Activated naive CD4-positive, alpha-beta T cell treated with anti-CD3 and anti-CD28 coated beads, Interleukin-2, amount 50 U/mL, for 24 hours (primary cell): ENCODE results near the gene TRIM32.
A peak's percentile ranks its signal among the peaks of the same experiment; 100 is the strongest.

ENCODE experiments used
- H3K27ac Mint-ChIP-seq: one replicate; pipeline ENCODE4 v1.8.0; 2021; ENCODE audit warnings: mild to moderate bottlenecking, mixed read lengths
- H3K27me3 Mint-ChIP-seq: one replicate; pipeline ENCODE4 v1.8.0; 2021; ENCODE audit warnings: mixed read lengths
- H3K36me3 Mint-ChIP-seq: one replicate; pipeline ENCODE4 v1.8.0; 2021; ENCODE audit warnings: mixed read lengths
- H3K4me1 Mint-ChIP-seq: one replicate; pipeline ENCODE4 v1.8.0; 2021; ENCODE audit warnings: mixed read lengths
- H3K4me3 Mint-ChIP-seq: one replicate; pipeline ENCODE4 v1.8.0; 2021; ENCODE audit warnings: mild to moderate bottlenecking, mixed read lengths
- H3K9me3 Mint-ChIP-seq: one replicate; pipeline ENCODE4 v1.8.0; 2021; ENCODE audit warnings: mixed read lengths

The TRIM32 gene, protein sequence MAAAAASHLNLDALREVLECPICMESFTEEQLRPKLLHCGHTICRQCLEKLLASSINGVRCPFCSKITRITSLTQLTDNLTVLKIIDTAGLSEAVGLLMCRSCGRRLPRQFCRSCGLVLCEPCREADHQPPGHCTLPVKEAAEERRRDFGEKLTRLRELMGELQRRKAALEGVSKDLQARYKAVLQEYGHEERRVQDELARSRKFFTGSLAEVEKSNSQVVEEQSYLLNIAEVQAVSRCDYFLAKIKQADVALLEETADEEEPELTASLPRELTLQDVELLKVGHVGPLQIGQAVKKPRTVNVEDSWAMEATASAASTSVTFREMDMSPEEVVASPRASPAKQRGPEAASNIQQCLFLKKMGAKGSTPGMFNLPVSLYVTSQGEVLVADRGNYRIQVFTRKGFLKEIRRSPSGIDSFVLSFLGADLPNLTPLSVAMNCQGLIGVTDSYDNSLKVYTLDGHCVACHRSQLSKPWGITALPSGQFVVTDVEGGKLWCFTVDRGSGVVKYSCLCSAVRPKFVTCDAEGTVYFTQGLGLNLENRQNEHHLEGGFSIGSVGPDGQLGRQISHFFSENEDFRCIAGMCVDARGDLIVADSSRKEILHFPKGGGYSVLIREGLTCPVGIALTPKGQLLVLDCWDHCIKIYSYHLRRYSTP

DNA sequence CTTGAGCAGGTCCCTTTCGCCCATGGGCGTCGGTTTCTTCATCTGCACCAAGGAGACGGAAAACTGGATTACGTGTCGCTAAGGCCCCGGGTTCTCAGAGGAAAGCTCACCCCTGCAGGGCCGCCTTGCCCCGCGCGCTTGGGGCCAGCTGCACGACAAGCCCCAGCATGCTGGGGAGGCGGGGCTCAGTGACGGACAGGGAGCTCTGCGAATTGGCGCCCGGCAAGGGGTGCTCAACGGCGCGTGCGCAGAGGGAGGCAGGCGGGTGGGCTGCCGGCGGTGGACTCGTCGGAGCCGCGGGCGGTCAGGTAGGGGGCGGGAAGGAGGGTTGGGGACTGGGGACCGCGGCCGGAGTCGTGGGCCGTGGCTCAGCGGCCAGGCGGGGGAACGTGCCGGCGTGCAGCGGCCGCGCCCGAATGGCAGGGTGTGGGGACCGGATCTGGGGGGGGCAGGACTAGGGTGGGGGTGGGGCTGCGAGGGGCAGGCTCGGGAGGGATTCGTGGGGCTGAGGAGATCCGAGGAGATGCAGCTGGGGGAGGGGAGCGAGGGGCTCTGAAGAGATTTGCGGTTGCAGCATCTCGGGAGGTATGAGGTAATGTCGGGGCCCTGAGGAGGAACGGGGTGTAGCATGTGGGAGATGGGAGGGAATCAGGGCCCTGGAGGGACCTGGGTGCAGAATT, at the start of gene TRIM32:
TRIM32 (plus strand) TSS at position 232 of the 680 bp plus-strand sequence. CDS start 10,438 bp downstream, outside the sequence.
- Mint-ChIP-seq H3K27me3 (no peaks in the 10 kb centered on the region), H3K36me3 (no peaks in the 10 kb centered on the region), H3K4me1 (peaks cover 71% of the 10 kb centered on the region), H3K9me3 (no peaks in the 10 kb centered on the region), H3K27ac (peak within 1 kb of the TSS; percentile 93), H3K4me3 (peak within 1 kb of the TSS; percentile 92)

DNA sequence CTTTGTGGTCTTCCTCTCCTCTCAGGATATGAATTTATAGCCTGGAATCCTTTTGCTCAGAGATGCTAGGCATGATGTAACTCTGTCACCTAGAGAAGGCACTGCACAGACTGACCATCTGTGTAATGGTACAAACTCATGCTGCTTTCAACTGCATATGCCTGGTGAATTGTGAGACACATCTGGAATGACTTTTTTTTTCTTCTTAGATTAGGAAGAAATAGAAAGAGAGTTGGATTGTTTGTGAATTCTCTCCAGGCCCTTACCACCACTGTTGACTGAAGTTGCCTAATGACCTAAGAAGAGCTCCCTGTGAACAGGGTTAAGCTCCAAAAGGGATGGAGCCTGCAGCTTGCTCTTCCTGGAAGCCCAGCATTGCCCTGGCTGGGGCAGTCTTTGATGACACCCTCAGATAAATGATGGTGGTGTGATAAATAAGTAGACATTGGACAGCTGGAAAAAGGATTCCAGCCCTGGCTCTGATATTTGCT, 47.8 kb upstream of the TRIM32 start:
- H3K27me3 Mint-ChIP-seq = no peaks in the 10 kb centered on the region
- no peaks in the 10 kb centered on the region for H3K4me1 Mint-ChIP-seq
- no peak overlapping the region for H3K27ac Mint-ChIP-seq
- no peak overlapping the region for H3K4me3 Mint-ChIP-seq
- peaks cover 13% of the 10 kb centered on the region for H3K36me3 Mint-ChIP-seq
- no peaks in the 10 kb centered on the region for H3K9me3 Mint-ChIP-seq

DNA sequence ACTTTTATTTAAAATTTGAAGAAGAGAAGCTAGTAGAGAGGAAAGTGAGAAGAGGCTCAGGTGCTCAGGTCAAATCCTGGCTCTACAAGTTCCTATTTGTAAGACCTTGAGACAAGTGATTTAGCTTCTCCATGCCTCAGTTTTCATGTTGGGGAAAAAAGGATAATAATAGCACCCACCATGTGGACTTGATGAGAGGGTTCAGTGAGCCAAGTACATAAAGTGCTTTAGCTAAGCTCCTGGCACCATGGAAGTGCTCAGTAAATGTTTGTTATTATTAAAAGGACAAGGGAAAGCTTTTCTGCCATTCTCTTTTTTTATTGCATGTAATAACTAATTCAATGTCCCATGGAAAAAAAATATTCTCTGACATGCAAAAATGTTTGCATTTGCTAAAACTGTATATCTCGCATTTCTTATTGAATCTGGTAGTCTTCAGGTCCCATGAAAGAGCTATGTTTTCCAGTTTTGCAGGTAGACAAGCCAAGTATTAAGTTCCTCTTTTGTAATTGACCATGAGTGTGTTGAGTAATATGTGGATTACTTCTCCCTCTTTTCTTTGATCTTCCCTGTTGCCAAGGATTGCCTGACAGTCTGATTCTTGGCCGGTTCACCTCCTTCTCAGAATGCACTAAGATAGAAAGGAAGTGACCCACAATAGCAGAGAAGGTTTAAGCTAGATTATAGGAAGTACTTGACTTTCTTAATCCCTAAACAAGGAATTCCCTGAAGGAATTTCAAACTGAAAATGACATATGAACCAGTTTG, 45.6 kb upstream of the TRIM32 start:
- H3K36me3 Mint-ChIP-seq = peaks cover 11% of the 10 kb centered on the region
- no peaks in the 10 kb centered on the region for H3K9me3 Mint-ChIP-seq
- no peak overlapping the region for H3K27ac Mint-ChIP-seq
- no peaks in the 10 kb centered on the region for H3K27me3 Mint-ChIP-seq
- H3K4me1 Mint-ChIP-seq = no peaks in the 10 kb centered on the region
- no peak overlapping the region for H3K4me3 Mint-ChIP-seq

DNA sequence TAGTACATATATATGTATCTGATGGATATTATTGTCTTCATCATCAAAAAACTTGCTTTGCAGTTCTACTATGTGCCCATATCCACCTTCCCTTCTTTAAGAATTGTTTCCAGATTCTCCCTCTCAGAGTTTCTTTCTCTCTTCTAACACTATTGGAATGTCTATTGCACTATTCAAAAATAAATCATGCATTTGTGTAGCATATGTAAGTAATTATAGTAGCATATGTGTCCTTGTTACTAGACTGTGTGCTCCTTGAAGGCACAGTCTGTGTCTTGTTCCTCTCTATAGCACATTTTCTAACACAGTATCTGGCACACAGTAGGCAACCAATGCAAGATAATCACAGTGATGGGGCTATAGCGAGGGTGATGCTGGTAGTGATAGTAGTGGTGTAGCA, 43.4 kb upstream of the TRIM32 start:
- Mint-ChIP-seq H3K4me3 (no peak overlapping the region), H3K27ac (no peak overlapping the region), H3K4me1 (no peaks in the 10 kb centered on the region), H3K27me3 (no peaks in the 10 kb centered on the region), H3K9me3 (no peaks in the 10 kb centered on the region), H3K36me3 (peaks cover 13% of the 10 kb centered on the region)

DNA sequence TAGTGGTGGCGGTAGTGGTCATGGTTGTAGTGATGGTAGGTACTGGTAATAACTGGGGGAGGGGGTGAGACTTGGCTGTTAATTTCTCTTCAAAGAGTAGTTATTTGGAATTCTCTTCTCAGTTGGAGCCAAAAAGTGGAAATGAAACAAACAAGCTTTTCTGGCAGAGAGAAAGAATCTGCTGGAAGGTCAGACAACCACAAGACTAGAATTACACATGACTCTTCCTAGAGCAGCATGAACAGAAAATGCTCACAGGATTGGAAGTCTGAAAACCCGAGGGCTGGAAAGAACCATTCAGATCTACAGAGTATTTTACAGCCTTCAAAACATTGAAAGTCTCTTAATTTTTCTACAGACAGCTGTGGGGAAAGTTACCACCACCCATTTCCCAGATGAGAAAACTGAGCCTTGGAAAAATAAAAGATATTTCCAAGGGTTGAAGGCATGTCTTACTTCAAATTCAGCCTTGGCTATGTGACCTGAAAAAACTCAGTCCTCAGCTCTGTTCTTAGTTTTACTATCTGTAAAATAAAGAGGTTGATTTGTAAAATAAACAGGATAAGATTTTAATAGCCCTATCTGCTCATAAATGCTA, 42.9 kb upstream of the TRIM32 start:
- peaks cover 13% of the 10 kb centered on the region for H3K36me3 Mint-ChIP-seq
- no peaks in the 10 kb centered on the region for H3K27me3 Mint-ChIP-seq
- H3K4me3 Mint-ChIP-seq = no peak overlapping the region
- no peaks in the 10 kb centered on the region for H3K9me3 Mint-ChIP-seq
- H3K27ac Mint-ChIP-seq = no peak overlapping the region
- no peaks in the 10 kb centered on the region for H3K4me1 Mint-ChIP-seq

DNA sequence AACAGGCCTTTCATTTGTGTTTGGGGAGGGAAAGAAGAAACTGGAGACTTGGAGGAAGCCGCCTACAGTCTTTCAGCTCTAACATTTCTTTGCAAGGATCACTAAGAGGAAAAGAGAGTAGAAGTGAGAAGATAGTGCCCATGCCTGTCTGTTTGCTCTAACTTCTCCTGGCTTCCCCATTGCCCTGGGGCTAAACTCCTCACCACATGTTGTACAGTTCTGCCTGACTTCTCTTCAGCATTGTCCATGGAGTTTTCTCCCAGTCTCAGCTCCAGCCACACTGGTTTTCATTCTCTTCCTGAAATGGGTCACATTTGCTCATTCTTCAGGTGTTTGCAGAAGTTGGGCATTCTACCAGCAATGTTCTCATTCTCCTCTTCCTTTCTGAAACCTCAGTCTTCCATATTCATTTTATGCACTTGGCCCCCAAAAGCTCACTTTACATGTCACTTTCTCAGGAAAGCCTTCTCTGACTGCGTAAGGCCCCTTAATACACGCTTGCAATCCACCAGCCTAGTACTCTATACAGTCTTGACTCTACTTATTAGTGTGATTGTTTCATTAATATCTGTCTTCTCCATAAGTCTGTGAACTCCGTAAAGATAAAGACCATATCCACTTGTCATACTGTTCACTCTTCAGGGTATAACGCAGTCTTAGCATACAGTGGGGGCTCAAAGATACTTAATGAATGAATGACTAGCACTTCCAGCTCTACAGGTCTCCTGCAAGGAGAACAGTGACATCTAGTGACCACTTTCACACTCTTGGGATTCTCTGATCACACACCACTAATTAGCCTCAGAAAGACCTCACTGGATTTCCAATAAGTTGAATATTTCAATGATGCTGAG, 40.2 kb upstream of the TRIM32 start:
- H3K4me1 Mint-ChIP-seq = no peaks in the 10 kb centered on the region
- H3K27ac Mint-ChIP-seq = no peak overlapping the region
- H3K36me3 Mint-ChIP-seq = peaks cover 18% of the 10 kb centered on the region
- H3K4me3 Mint-ChIP-seq = no peak overlapping the region
- no peaks in the 10 kb centered on the region for H3K9me3 Mint-ChIP-seq
- H3K27me3 Mint-ChIP-seq = no peaks in the 10 kb centered on the region

DNA sequence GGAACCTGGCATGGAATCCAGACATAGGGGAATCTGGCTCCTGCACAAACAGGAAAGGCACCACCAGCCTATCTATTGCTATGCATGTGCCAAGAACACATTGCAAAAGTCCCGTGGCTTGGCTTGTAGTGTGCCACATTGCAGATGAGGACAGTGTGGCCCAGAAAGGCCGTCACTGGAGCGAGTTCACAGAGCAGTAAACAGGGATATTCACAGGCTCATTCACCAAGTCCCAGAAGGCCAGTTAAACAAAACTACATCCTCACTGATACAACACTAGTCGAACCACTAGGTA, 39.6 kb upstream of the TRIM32 start:
- Mint-ChIP-seq H3K27me3 (no peaks in the 10 kb centered on the region), H3K9me3 (no peaks in the 10 kb centered on the region), H3K36me3 (peaks cover 18% of the 10 kb centered on the region), H3K4me1 (no peaks in the 10 kb centered on the region), H3K4me3 (no peak overlapping the region), H3K27ac (no peak overlapping the region)

DNA sequence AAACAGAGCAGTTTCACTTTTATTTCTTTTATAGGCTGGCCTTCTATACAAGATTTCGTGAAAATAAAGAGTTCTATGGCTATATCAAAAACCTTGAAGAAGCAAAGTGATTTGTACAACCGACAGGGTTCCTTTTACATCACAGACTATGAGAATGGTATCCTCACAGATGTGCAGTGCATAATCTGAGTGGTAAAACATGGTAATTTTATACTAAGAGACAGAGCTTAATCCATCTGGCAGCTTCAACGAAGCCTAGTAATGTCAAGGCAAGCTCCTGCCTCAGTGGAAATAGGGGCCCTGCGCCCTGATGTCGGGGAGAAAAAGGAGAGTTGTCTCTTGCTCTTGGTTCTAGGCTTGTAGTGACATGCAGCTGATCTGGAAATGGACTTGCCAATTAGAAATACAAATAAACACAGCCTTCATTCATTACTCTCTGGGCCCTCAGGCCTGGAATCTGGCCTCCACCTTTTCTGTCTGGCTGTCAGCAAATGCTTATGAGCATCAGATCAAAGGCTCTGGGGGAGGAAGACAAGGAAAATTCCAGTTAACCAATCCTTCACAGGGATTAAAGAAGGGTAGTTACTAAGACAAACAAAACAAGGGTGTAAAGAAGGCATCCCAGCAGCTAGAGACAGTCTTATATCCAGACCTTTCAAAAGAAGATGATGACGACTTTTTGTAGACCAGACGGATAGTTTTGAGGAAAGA, 33.6 kb upstream of the TRIM32 start:
- Mint-ChIP-seq H3K9me3 (no peaks in the 10 kb centered on the region), H3K27ac (no peak overlapping the region), H3K4me3 (no peak overlapping the region), H3K27me3 (no peaks in the 10 kb centered on the region), H3K36me3 (peaks cover 9% of the 10 kb centered on the region), H3K4me1 (no peaks in the 10 kb centered on the region)

DNA sequence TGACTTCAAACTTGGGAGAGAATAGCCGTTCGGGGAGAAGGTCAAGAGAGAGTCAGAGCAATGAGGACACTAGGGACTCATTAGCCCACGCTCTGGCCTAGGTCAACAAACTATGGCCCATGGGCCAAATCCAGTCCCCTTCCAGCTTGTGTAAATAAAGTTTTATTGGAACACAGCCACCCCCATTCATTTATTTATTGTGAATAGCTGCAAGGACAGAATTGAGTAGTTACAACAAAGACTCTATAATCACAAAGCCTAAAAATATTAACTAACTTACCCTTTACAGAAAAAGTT, 33.1 kb upstream of the TRIM32 start:
- no peak overlapping the region for H3K27ac Mint-ChIP-seq
- H3K4me1 Mint-ChIP-seq = no peaks in the 10 kb centered on the region
- H3K4me3 Mint-ChIP-seq = no peak overlapping the region
- H3K9me3 Mint-ChIP-seq = no peaks in the 10 kb centered on the region
- no peaks in the 10 kb centered on the region for H3K27me3 Mint-ChIP-seq
- H3K36me3 Mint-ChIP-seq = peaks cover 9% of the 10 kb centered on the region

DNA sequence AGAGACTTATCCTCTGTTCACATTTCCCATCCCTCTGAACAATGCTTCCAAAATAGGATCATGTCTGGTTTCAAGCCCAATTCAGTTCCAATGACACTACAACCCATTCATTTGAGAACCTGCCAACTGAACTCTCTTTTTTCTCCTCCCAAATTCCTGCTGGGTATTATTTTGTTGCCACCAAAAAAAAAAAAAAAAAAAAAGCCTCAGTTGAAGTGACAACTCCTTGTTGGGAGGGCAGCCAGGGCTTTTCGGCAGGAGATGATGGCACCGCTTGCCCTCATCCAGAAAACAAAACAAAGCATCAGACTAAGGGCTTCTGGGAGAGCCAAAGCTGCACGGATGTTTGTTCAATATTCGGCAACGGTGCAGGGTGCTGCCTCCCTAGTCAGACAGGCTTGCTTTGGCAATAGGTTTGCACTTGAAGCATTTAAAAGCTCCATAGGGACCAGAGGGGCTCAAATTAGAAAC, 30.6 kb upstream of the TRIM32 start:
- Mint-ChIP-seq H3K9me3 (no peaks in the 10 kb centered on the region), H3K27ac (no peak overlapping the region), H3K36me3 (peaks cover 2% of the 10 kb centered on the region), H3K4me3 (no peak overlapping the region), H3K27me3 (no peaks in the 10 kb centered on the region), H3K4me1 (no peaks in the 10 kb centered on the region)

DNA sequence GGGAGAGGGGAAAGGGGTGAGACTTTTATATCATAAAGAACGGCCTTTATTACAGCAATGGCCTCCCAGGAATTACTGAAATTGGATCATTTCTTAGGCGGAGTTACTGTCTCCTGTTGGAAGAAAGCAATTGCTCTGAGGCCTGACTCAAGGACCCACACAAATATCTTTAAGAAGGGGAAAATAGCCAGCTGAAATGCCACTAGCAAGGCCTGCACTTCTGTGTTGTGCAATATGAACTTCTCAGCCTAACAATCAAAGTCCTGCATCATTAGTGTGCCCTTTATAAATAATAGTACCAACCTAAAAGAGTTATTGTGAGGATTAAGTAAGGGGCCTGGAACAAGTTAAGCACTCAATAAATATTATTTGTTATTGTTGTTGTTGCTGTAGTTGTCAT, 30.1 kb upstream of the TRIM32 start:
- Mint-ChIP-seq H3K9me3 (no peaks in the 10 kb centered on the region), H3K4me1 (no peaks in the 10 kb centered on the region), H3K4me3 (no peak overlapping the region), H3K27me3 (no peaks in the 10 kb centered on the region), H3K27ac (no peak overlapping the region), H3K36me3 (no peaks in the 10 kb centered on the region)

DNA sequence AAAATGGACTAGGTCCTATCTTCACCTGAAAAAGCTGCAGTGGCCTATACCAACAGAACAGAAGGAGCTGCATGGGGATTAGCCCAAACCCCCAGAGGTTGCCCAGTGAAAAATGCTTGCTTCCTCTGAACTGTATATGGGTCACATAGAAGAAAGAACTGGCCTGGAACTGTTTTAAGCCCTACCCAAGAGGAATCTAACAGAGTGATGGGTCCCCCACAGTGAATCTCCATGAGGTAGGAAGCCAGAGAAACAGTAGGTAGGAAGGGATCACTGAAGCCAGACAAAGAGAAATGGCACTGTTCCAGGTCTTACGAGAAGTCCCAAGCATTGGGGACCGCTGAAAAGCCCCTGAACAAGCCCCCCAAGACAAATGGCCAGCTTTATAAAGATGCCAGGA, 28.8 kb upstream of the TRIM32 start:
- H3K9me3 Mint-ChIP-seq = no peaks in the 10 kb centered on the region
- H3K27ac Mint-ChIP-seq = no peak overlapping the region
- H3K36me3 Mint-ChIP-seq = no peaks in the 10 kb centered on the region
- H3K27me3 Mint-ChIP-seq = no peaks in the 10 kb centered on the region
- H3K4me1 Mint-ChIP-seq = no peaks in the 10 kb centered on the region
- H3K4me3 Mint-ChIP-seq = no peak overlapping the region

DNA sequence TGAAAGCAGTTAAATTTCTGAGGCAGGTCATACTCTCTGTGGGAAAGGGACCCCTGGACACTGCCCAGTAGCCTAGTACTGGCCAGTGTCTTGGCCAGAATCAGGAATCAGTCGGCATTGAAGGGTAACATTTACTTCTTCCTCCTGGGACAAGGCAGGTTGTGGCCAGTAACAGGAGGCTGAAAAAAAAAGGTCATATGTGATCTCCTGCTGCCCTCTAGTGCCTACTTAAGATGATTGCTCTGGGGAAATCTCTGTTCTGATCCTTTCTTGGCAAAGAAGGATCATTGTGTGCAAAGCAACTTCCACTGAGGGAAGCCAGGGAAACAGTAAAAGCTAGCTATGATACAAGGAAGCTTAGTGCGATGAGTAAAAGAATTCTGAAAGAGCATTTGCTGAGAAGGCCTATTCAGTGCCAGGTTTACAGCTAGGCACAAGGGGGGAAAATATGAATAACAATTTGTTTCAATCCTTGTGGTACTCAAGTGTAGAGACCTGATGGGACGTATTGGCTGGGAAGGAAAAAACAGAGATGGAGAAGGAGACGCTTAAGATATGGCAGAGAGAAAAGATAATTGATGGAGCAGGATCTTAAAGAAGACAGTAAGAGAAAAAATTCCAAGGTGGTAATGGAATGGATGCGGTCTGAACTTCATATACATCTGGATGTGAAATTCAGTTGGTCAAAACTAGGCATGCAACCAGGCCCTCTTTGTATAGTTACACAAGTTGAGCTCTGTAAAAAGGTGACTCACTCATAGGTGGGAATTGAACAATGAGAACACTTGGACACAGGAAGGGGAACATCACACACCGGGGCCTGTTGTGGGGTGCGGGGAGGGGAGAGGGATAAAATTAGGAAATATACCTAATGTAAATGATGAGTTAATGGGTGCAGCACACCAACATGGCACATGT, 25.8 kb upstream of the TRIM32 start:
- Mint-ChIP-seq H3K27ac (no peak overlapping the region), H3K36me3 (no peaks in the 10 kb centered on the region)

More for the DNA sequence above, 25.8 kb upstream of the TRIM32 start:
- Mint-ChIP-seq H3K27me3 (no peaks in the 10 kb centered on the region), H3K4me1 (no peaks in the 10 kb centered on the region), H3K9me3 (no peaks in the 10 kb centered on the region), H3K4me3 (no peak overlapping the region)
